GM23248 (cell line): ENCODE results near the gene PTPRF.

Experiments used
- EZH2 ChIP-seq: fragments of 200-600 bp; sonication (generic); IDR thresholded peaks from 2 replicates; pipeline ENCODE4 v1.6.1; 2018; ENCODE audit warnings: antibody characterized with exemption, mild to moderate bottlenecking; ENCODE audit not compliant: insufficient read depth, poor library complexity, severe bottlenecking
- EZH2phosphoT487 ChIP-seq: fragments of 200-600 bp; sonication (generic); IDR thresholded peaks from 2 replicates; pipeline ENCODE4 v1.6.1; 2018; ENCODE audit warnings: antibody characterized with exemption, moderate library complexity, mild to moderate bottlenecking, low read depth; ENCODE audit not compliant: insufficient read depth

DNA sequence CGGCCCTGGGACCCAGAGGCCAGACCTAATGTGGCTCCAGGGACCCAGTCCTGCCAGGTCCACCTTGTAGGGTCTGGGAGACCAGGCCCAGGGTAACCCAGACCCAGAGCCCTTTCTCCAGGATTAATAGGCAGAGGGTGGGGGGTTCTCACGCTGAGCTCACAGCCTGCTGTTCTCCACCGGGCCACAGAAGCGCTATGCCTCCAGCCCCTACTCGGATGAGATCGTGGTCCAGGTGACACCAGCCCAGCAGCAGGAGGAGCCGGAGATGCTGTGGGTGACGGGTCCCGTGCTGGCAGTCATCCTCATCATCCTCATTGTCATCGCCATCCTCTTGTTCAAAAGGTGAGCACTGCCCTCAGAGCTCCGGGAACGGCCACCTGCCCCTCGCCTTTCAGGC is 75.9 kb downstream of the PTPRF start:
- TF ChIP-seq EZH2, result no peak
- no peak for TF ChIP-seq EZH2phosphoT487
